HAP-1 (cell line): ENCODE measurements around the gene STOM.

Source experiments
- DNase-seq, 2 experiments: peaks; one replicate each; pipeline ENCODE4 v3.0.0-alpha.2; 2016 to 2020; ENCODE audit warnings: low spot score in 2 of 2
- H3K27me3 ChIP-seq: fragments of 250-450 bp; sonication (Bioruptor Pico); 2 replicates; pipeline ENCODE4 v1.5.1; 2020; ENCODE audit warnings: low read depth, mild to moderate bottlenecking, moderate library complexity
- H3K36me3 ChIP-seq: fragments of 250-450 bp; sonication (Bioruptor Pico); replicated peaks from 2 replicates; pipeline ENCODE4 v1.5.1; 2020; ENCODE audit warnings: mild to moderate bottlenecking
- H3K4me1 ChIP-seq: fragments of 250-450 bp; sonication (Bioruptor Pico); 2 replicates; pipeline ENCODE4 v1.5.1; 2020; ENCODE audit warnings: mild to moderate bottlenecking
- H3K4me3 ChIP-seq: fragments of 250-450 bp; sonication (Bioruptor Pico); 2 replicates; pipeline ENCODE4 v1.5.1; 2020; ENCODE audit warnings: mild to moderate bottlenecking, moderate library complexity
- H3K9me3 ChIP-seq: fragments of 250-450 bp; sonication (Bioruptor Pico); 2 replicates; pipeline ENCODE4 v1.5.1; 2020; ENCODE audit warnings: mild to moderate bottlenecking, moderate library complexity
- in situ Hi-C: fragments of 300-500 bp; cut with MboI; formaldehyde crosslinking; loops from 3 replicates; pipeline ENCODE4 v1.14.3; 2020; ENCODE audit warnings: low sequenced_read_pairs, inconsistent platforms, mixed read lengths

STOM gene

GRCh38 chr9:121318631-121319382, 51.2 kb downstream of the STOM start:
- Histone ChIP-seq H3K4me3 (no peak overlapping the region), H3K36me3 (no peaks in the 10 kb centered on the region), H3K27me3 (no peaks in the 10 kb centered on the region), H3K9me3 (no peaks in the 10 kb centered on the region), H3K4me1 (no peaks in the 10 kb centered on the region)
- in situ Hi-C loops: no loop called here
- no peak for DNase-seq

- Histone ChIP-seq H3K27me3 (no peaks in the 10 kb centered on the region), H3K4me1 (no peaks in the 10 kb centered on the region), H3K4me3 (no peak overlapping the region), H3K9me3 (no peaks in the 10 kb centered on the region), H3K36me3 (no peaks in the 10 kb centered on the region)
- no peak for DNase-seq
- in situ Hi-C loops: no loop called here
Observed at GRCh38 chr9:121317737-121318630, 52.1 kb downstream of the STOM start.

- in situ Hi-C loops: no loop called here
- Histone ChIP-seq H3K9me3 (no peaks in the 10 kb centered on the region), H3K4me3 (no peak overlapping the region), H3K36me3 (no peaks in the 10 kb centered on the region), H3K4me1 (no peaks in the 10 kb centered on the region), H3K27me3 (no peaks in the 10 kb centered on the region)
- no peak for DNase-seq
Observed at GRCh38 chr9:121316852-121317373, 53.1 kb downstream of the STOM start.

- H3K4me1 ChIP-seq: no peaks in the 10 kb centered on the region
- H3K36me3 ChIP-seq: no peaks in the 10 kb centered on the region
- in situ Hi-C loops: no loop called here
- no peaks in the 10 kb centered on the region for H3K27me3 ChIP-seq
- no peak overlapping the region for H3K4me3 ChIP-seq
- no peak for DNase-seq
- H3K9me3 ChIP-seq: no peaks in the 10 kb centered on the region
Observed at GRCh38 chr9:121316378-121316777, 53.7 kb downstream of the STOM start.

DNA sequence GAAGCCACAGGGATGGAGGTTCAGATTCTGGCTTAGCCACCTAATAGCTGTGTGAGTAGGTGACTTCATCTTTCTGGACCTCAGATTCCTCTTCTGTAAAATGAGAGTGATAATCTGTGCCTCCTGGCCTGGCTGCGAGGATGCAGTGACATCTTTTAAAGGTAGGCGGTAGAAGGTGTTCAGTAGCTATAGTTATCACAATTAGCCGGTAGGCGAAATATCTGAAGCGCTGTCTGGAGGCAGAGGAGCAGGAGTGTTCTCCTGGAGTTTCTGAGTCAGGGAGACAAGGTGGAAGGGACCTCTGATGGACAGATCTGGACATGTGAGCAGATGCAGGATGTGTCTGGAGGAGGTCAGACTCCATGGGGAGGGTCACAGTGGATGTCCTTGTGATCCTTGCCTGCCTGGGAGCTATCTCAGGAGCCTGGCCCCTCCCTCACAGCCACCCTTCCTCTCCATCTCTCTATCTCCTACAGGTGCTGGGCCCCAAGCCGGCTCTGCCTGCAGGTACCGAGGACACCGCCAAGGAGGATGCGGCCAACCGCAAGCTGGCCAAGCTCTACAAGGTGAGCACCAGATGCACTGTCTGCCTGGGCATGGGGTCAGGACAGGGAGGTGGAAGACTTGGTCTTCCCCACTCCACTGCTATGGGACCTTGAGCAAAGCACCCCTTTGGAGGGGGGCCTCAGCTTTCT, 56.4 kb downstream of the STOM start:
- in situ Hi-C loops: no loop called here
- Histone ChIP-seq H3K4me3 (no peak overlapping the region), H3K4me1 (no peaks in the 10 kb centered on the region), H3K9me3 (no peaks in the 10 kb centered on the region), H3K27me3 (no peaks in the 10 kb centered on the region), H3K36me3 (no peaks in the 10 kb centered on the region)
- no peak for DNase-seq

DNA sequence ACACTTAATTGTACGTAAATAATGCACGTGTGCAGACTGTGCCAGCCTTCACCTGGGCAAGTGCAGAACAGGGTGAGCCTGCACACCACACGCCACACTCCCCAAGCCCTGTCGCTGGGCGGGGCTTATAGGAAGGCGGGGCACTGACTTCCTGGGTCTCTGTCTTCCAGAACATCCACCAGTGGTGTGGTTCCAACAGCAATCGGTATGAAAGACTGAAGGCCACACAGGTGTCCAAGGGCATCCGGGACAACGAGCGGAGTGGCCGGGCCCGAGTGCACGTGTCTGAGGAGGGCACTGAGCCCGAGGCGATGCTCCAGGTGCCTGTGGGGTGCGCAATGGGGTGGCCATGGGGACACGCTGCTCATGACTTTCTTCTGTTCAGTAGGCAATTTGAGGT, 57.9 kb downstream of the STOM start:
- Histone ChIP-seq H3K9me3 (no peaks in the 10 kb centered on the region), H3K27me3 (no peaks in the 10 kb centered on the region), H3K4me1 (no peaks in the 10 kb centered on the region), H3K36me3 (no peaks in the 10 kb centered on the region), H3K4me3 (no peak overlapping the region)
- DNase-seq: no peak
- in situ Hi-C loops: no loop called here

GRCh38 chr9:121310571-121310970, 59.5 kb downstream of the STOM start:
- H3K36me3 ChIP-seq: no peaks in the 10 kb centered on the region

DNA sequence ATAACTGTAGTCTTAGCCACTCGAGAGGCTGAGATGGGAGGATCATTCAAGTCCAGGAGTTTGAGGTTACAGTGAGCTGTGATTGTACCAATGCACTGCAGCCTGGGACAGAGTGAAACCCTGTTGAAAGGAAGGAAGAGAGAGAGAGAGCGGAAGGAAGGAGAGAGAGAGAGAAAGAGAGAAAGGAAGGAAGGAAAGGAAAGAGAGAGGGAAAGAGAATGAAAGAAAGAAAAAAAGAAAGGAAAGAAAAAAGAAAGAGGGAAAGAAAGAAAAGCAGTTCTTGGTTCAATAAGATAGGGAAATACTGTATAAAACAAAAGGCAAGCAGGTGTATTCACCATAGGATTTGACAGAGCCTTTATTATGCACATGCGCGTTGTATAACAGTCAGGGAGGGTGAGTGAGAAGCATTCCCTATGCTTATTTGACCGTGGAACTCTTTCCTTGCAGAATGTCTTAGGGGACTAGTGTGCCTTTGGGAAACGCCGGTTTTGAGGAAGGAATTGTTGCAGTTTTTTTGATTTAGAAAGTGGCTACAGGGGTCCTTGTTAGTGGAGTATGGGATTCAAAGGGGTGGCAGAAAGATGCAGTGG, 60.1 kb downstream of the STOM start:
- Histone ChIP-seq H3K4me1 (no peaks in the 10 kb centered on the region), H3K4me3 (no peak overlapping the region), H3K27me3 (no peaks in the 10 kb centered on the region), H3K9me3 (no peaks in the 10 kb centered on the region), H3K36me3 (no peaks in the 10 kb centered on the region)
- in situ Hi-C loops: no loop called here
- no peak for DNase-seq

More at GRCh38 chr9:121310571-121310970, 59.5 kb downstream of the STOM start:
- in situ Hi-C loops: no loop called here
- H3K9me3 ChIP-seq: no peaks in the 10 kb centered on the region
- no peak overlapping the region for H3K4me3 ChIP-seq
- no peak for DNase-seq
- H3K4me1 ChIP-seq: no peaks in the 10 kb centered on the region
- no peaks in the 10 kb centered on the region for H3K27me3 ChIP-seq

DNA sequence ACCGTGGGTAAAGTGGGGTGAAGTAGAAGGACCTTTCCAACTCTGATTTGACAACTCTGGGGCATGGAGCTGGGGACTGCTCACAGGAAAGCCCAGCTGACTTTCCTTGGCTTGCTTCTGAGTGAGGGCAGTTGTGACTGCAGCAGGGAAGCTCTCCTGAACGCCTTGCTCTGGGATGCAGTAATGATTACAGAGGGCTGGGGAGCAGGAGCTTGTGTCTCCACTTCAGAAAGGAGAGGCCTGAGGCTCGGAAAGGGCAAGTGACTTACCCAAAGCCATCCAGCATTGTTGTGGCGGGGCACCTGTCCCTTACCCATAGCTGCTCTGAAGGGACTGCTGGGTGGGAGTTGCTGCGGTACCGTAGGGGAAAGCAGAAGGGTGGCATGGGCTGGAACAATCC, 60.9 kb downstream of the STOM start:
- in situ Hi-C loops: no loop called here
- H3K4me3 ChIP-seq: no peak overlapping the region
- DNase-seq: no peak
- no peaks in the 10 kb centered on the region for H3K4me1 ChIP-seq
- H3K27me3 ChIP-seq: no peaks in the 10 kb centered on the region
- no peaks in the 10 kb centered on the region for H3K9me3 ChIP-seq
- no peaks in the 10 kb centered on the region for H3K36me3 ChIP-seq

GRCh38 chr9:121308765-121309164, 61.3 kb downstream of the STOM start:
- H3K27me3 ChIP-seq: no peaks in the 10 kb centered on the region
- no peak overlapping the region for H3K4me3 ChIP-seq
- no peaks in the 10 kb centered on the region for H3K36me3 ChIP-seq
- H3K4me1 ChIP-seq: no peaks in the 10 kb centered on the region
- in situ Hi-C loops: no loop called here
- no peaks in the 10 kb centered on the region for H3K9me3 ChIP-seq
- DNase-seq: no peak

- no peaks in the 10 kb centered on the region for H3K36me3 ChIP-seq
- in situ Hi-C loops: no loop called here
- no peak for DNase-seq
- H3K4me3 ChIP-seq: no peak overlapping the region
- H3K4me1 ChIP-seq: no peaks in the 10 kb centered on the region
- no peaks in the 10 kb centered on the region for H3K9me3 ChIP-seq
- no peaks in the 10 kb centered on the region for H3K27me3 ChIP-seq
Observed at GRCh38 chr9:121307976-121308375, 62.1 kb downstream of the STOM start.

DNA sequence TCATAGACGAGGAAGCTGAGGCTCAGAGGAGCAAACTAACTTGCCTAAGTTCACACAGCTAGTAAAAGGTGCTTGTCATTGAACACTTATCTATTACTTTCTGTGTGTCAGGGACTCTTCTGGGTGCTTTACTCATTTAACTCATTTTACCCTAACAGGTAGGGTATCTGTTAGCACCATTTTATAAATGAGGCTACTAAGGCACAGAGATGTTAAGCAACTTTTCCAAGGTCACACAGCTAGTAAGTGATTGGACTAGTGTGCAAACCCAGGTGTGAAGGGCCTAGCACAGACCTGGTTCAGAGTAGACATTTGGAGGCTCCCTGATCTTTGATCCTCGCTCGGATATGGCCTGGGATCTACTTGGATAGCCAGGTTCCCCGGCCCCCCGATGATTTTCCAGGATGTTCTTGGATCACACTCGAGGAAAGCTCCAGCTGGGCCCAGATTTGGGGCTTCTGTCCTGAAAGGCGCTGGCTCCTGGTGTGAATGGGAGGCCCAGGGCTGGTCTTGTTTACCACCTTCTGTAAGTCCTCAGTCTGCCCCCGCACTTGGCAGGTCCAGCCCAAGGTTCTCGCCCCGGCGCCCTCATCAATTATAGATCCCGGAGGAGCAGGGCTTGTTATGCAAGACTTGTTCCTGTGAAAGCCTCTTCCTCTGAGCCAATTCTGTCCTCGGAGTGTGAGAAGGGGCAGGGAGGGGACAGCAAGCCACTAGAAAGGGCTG, 64.6 kb downstream of the STOM start:
- H3K4me1 ChIP-seq: no peaks in the 10 kb centered on the region
- no peaks in the 10 kb centered on the region for H3K27me3 ChIP-seq
- in situ Hi-C loops: no loop called here
- H3K9me3 ChIP-seq: no peaks in the 10 kb centered on the region
- no peak overlapping the region for H3K4me3 ChIP-seq
- no peaks in the 10 kb centered on the region for H3K36me3 ChIP-seq
- no peak for DNase-seq

GRCh38 chr9:121304707-121305106, 65.3 kb downstream of the STOM start:
- no peaks in the 10 kb centered on the region for H3K27me3 ChIP-seq
- no peaks in the 10 kb centered on the region for H3K4me1 ChIP-seq
- H3K4me3 ChIP-seq: no peak overlapping the region
- in situ Hi-C loops: no loop called here
- DNase-seq: no peak
- no peaks in the 10 kb centered on the region for H3K9me3 ChIP-seq
- H3K36me3 ChIP-seq: no peaks in the 10 kb centered on the region
